ENCODE results near the gene EEF2.

Gene EEF2

GRCh38 chr19:3984908-3985642 is at the start of gene EEF2:
EEF2 (minus strand) TSS chr19:3985463; CDS start chr19:3985380, 83 bp downstream.
- peak; percentile 82 for DNase-seq

- no peak for DNase-seq
Observed at GRCh38 chr19:4034048-4035017, 49.1 kb upstream of the EEF2 start.

GRCh38 chr19:4033028-4033956 is 48.0 kb upstream of the EEF2 start:
- no peak for DNase-seq

GRCh38 chr19:4032436-4032835 is 47.2 kb upstream of the EEF2 start:
- no peak for DNase-seq

- no peak for DNase-seq
Observed at GRCh38 chr19:4031420-4031819, 46.2 kb upstream of the EEF2 start.

GRCh38 chr19:4030981-4031380 is 45.7 kb upstream of the EEF2 start:
- DNase-seq: no peak

GRCh38 chr19:4030552-4030951 is 45.3 kb upstream of the EEF2 start:
- no peak for DNase-seq

GRCh38 chr19:4029247-4029614 is 44.0 kb upstream of the EEF2 start:
- DNase-seq: no peak

GRCh38 chr19:4028334-4029246 is 43.3 kb upstream of the EEF2 start:
- no peak for DNase-seq

- no peak for DNase-seq
Observed at GRCh38 chr19:4027146-4027545, 41.9 kb upstream of the EEF2 start.

GRCh38 chr19:4025317-4025716 is 40.1 kb upstream of the EEF2 start:
- no peak for DNase-seq

GRCh38 chr19:4023600-4024398 is 38.5 kb upstream of the EEF2 start:
- no peak for DNase-seq

GRCh38 chr19:4019578-4019977 is 34.3 kb upstream of the EEF2 start:
- no peak for DNase-seq

GRCh38 chr19:4018775-4019504 is 33.7 kb upstream of the EEF2 start:
- DNase-seq: no peak

- no peak for DNase-seq
Observed at GRCh38 chr19:4018140-4018613, 32.9 kb upstream of the EEF2 start.

GRCh38 chr19:4016903-4017638 is 31.8 kb upstream of the EEF2 start:
- no peak for DNase-seq

GRCh38 chr19:4016486-4016885 is 31.2 kb upstream of the EEF2 start:
- no peak for DNase-seq

GRCh38 chr19:4015705-4016402 is 30.6 kb upstream of the EEF2 start:
- DNase-seq: no peak
